SH-SY5Y (cell line): ENCODE measurements around the gene BCR.

ENCODE experiments used
- GATA2 ChIP-seq: IDR thresholded peaks from 2 replicates; pipeline ENCODE4 v1.6.1; 2011; ENCODE audit warnings: mild to moderate bottlenecking, low read depth, low read length
- GATA3 ChIP-seq: IDR thresholded peaks from 2 replicates; pipeline ENCODE4 v1.6.1; 2011; ENCODE audit warnings: low read depth, mild to moderate bottlenecking, low read length, moderate library complexity

DNA sequence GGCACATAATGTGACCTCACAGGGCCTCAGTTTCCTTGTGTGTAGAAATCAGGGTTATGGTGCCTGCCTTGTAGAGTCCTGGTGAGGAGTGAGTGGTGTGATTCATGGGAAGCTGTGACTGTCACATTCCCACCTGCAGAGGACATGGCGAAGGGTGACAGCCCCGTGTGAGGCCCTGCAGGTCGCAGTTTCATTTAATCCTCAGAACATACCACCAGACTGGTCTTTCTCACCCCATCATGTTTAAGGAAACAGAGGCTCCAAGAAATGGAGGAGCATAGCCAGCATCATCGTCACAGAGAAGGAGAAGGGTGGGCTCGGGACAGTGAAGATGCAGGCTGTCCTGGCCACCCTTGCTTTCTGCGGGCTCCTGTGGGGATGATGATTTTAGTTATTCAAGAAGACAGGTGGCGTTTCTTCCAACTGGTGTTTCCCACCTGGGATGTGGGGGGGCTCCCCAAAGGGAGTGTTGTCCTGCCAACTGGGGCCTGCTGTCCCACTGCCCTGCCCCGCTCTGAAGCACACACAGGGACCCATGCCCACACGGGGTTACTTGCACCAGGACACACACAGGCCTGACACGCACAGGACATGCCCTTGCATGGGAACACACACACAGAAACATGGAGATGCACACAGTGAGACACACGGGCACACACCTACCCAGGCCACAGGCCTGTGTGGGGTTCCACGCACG lies 100.2 kb downstream of the BCR start:
- TF ChIP-seq GATA3 (no peak), GATA2 (no peak)
